CD4-positive, alpha-beta T cell (primary cell): ENCODE data around the gene NXF3. TPM values are rescaled to one million over a fixed set of nuclear protein-coding genes. Genes with fewer than 3 reads are reported as not detected.

ENCODE experiments used
- ATAC-seq: fragments of 200-7000 bp; cut with Tn5 transposase; one replicate; pipeline ENCODE4 v1.10.0; 2022; ENCODE audit warnings: mild to moderate bottlenecking; ENCODE audit not compliant: poor library complexity
- CTCF ChIA-PET: fragments of 350-600 bp; sonication (Branson Sonifier 250); formaldehyde crosslinking; loops from one replicate; lab custom pipeline; 2021; ENCODE audit warnings: antibody characterized with exemption, inconsistent platforms; lab: Charles Lee
- POLR2A ChIA-PET: fragments of 350-600 bp; sonication (Branson Sonifier 250); formaldehyde crosslinking; loops from one replicate; lab custom pipeline; 2021; ENCODE audit warnings: antibody characterized with exemption, inconsistent platforms; lab: Charles Lee
- DNase-seq, 14 experiments: peaks; one replicate each; pipeline ENCODE4 v3.0.0-alpha.2; 2013 to 2020; ENCODE audit warnings: mixed read lengths in 2 of 14
- H3K27ac ChIP-seq, 2 donors: one replicate each; pipeline versions ENCODE4 v1.5.1 to v1.7.0; 2013; ENCODE audit warnings: low read length in 2 of 2, low read depth in 1 of 2, mild to moderate bottlenecking in 1 of 2
- H3K27me3 ChIP-seq, 2 experiments: 1 replicate in 1 of 2; 2 replicates in 1 of 2; pipeline versions ENCODE4 v1.6.1 to v1.7.0; 2013; ENCODE audit warnings: low read length in 2 of 2, control low read depth in 1 of 2, mild to moderate bottlenecking in 1 of 2, moderate library complexity in 1 of 2; ENCODE audit not compliant: insufficient read depth in 2 of 2, control insufficient read depth in 1 of 2
- H3K36me3 ChIP-seq: one replicate; pipeline ENCODE4 v1.6.1; 2013; ENCODE audit warnings: low read length, control low read depth; ENCODE audit not compliant: insufficient read depth
- H3K4me1 ChIP-seq: one replicate; pipeline ENCODE4 v1.6.1; 2013; ENCODE audit warnings: low read length, control low read depth; ENCODE audit not compliant: insufficient read depth
- H3K4me3 ChIP-seq: one replicate; pipeline ENCODE4 v1.5.1; 2013; ENCODE audit warnings: mild to moderate bottlenecking, low read length, moderate library complexity
- H3K9me3 ChIP-seq, 2 experiments: 1 replicate in 1 of 2; 2 replicates in 1 of 2; pipeline versions ENCODE4 v1.6.1 to v1.7.0; 2013; ENCODE audit warnings: low read length in 2 of 2, mild to moderate bottlenecking in 2 of 2, control low read depth in 1 of 2, moderate library complexity in 1 of 2; ENCODE audit not compliant: control insufficient read depth in 1 of 2, insufficient read depth in 1 of 2
- H3K27ac Mint-ChIP-seq: one replicate; pipeline ENCODE4 v1.8.0; 2020; ENCODE audit warnings: mixed read lengths
- H3K27me3 Mint-ChIP-seq: one replicate; pipeline ENCODE4 v1.8.0; 2021; ENCODE audit warnings: mixed read lengths
- H3K36me3 Mint-ChIP-seq: one replicate; pipeline ENCODE4 v1.8.0; 2021; ENCODE audit warnings: low read depth, mixed read lengths
- H3K4me1 Mint-ChIP-seq: one replicate; pipeline ENCODE4 v1.8.0; 2021; ENCODE audit warnings: low read depth, mixed read lengths
- H3K4me3 Mint-ChIP-seq: one replicate; pipeline ENCODE4 v1.8.0; 2020; ENCODE audit warnings: mild to moderate bottlenecking, mixed read lengths
- H3K9me3 Mint-ChIP-seq: one replicate; pipeline ENCODE4 v1.8.0; 2020; ENCODE audit warnings: mixed read lengths
- intact Hi-C, 2 experiments: fragments of 100-400 bp; cut with DNase I in 1 of 2; cut with micrococcal nuclease in 1 of 2; formaldehyde crosslinking; loops; one replicate each; pipeline versions ENCODE4 v1.15.1 to v1.9.0; 2023 to 2025; cut with DNase I, micrococcal nuclease
- total RNA-seq, 174 experiments: library from RNA in 2 of 174; stranded (reverse) in 2 of 174; gene quantifications; one replicate each; pipeline ENCODE4 v1.2.3 and lab custom pipeline; 2021 to 2026
- TF ChIP-seq, protein P1 (sequence below): fragments of 200-600 bp; IDR thresholded peaks from one replicate; pipeline ENCODE4 v1.8.0; 2022; ENCODE audit warnings: antibody characterized with exemption, mild to moderate bottlenecking

NXF3 gene
- total RNA-seq, 2 experiments from 2014 or later, result not detected

DNA sequence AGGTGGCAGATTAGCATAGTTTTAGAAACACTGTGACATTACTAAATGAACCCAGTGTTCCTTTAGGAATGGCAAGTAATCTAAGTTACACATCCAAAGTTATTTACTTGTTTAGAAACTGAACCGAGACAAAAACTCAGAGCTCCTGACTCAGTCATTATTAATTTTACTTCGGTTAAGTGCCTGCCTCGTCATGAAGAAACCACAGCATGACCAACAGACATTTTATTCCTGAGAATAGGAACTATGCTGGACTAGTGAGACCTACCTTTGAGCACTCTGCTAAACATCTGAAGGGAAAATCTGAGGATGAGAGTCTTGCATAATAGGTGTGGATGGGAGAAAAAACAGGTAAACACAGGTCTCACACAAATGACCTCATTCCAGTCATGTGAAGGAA is 31.5 kb downstream of the NXF3 start:
- TF ChIP-seq, protein P1, sequence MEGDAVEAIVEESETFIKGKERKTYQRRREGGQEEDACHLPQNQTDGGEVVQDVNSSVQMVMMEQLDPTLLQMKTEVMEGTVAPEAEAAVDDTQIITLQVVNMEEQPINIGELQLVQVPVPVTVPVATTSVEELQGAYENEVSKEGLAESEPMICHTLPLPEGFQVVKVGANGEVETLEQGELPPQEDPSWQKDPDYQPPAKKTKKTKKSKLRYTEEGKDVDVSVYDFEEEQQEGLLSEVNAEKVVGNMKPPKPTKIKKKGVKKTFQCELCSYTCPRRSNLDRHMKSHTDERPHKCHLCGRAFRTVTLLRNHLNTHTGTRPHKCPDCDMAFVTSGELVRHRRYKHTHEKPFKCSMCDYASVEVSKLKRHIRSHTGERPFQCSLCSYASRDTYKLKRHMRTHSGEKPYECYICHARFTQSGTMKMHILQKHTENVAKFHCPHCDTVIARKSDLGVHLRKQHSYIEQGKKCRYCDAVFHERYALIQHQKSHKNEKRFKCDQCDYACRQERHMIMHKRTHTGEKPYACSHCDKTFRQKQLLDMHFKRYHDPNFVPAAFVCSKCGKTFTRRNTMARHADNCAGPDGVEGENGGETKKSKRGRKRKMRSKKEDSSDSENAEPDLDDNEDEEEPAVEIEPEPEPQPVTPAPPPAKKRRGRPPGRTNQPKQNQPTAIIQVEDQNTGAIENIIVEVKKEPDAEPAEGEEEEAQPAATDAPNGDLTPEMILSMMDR, result no peak
- intact Hi-C loops, result no loop called here
- Histone ChIP-seq H3K9me3 (no peaks in the 10 kb centered on the region), H3K4me3 (no peak overlapping the region), H3K36me3 (no peaks in the 10 kb centered on the region), H3K4me1 (no peaks in the 10 kb centered on the region), H3K27ac (no peak overlapping the region), H3K27me3 (no peaks in the 10 kb centered on the region)
- Mint-ChIP-seq H3K27ac (no peak overlapping the region), H3K4me3 (no peak overlapping the region), H3K36me3 (no peaks in the 10 kb centered on the region), H3K9me3 (no peaks in the 10 kb centered on the region), H3K27me3 (peaks cover 38% of the 10 kb centered on the region), H3K4me1 (no peaks in the 10 kb centered on the region)
- DNase-seq (no peak), ATAC-seq (no peak)
- POLR2A ChIA-PET, result no interaction called here
- CTCF ChIA-PET, result no interaction called here

DNA sequence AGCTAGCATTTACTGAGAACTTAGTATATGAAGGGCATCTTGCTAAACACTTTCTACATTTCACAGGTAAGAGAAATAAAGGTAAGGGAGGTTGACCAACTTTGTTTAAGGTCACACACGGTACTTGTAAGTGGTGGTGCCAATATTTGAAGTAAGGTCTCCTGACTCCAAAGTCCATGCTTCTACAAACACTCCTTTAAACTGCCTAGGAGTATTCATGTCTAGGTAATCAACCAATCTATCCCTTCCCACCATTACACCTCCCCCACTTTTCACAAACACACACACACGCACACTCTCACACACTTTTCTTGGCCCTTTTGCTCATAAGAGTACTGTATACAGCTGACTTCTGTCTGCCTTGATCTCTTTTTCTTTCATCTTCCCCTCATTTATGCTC is 36.0 kb downstream of the NXF3 start:
- ATAC-seq, result no peak
- no peak overlapping the region for H3K4me3 ChIP-seq
- no peaks in the 10 kb centered on the region for H3K9me3 Mint-ChIP-seq
- H3K27me3 Mint-ChIP-seq, result peaks cover 36% of the 10 kb centered on the region
- H3K9me3 ChIP-seq, result no peaks in the 10 kb centered on the region
- no peaks in the 10 kb centered on the region for H3K36me3 ChIP-seq
- H3K36me3 Mint-ChIP-seq, result no peaks in the 10 kb centered on the region
- no peaks in the 10 kb centered on the region for H3K4me1 Mint-ChIP-seq
- TF ChIP-seq, protein P1, result no peak
- H3K27me3 ChIP-seq, result no peaks in the 10 kb centered on the region
- no peak overlapping the region for H3K27ac Mint-ChIP-seq
- H3K27ac ChIP-seq, result no peak overlapping the region
- no peak overlapping the region for H3K4me3 Mint-ChIP-seq
- intact Hi-C loops, result no loop called here
- no peaks in the 10 kb centered on the region for H3K4me1 ChIP-seq
- POLR2A ChIA-PET, result no interaction called here
- DNase-seq, result no peak
- CTCF ChIA-PET, result no interaction called here

DNA sequence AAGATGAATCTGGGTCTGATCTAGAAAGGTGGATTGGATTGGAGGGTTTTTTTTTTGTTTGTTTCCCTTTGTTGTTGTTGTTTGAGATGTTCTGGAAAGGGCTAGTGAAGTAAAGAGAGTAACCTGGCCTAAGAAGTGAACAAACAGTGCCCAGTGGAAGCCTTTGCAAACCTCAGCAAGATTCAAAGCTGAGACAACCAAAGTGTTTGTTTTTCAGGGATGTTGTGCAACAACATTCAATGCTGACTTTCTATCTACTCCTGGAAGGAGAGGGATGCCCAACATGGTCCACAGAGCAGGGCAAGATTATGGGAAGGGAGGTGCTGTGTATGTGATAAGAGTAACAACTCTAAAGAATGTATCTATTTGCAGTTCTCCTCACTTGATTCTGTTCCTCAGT is 40.3 kb downstream of the NXF3 start:
- intact Hi-C loops, result no loop called here
- TF ChIP-seq, protein P1, result no peak
- no peaks in the 10 kb centered on the region for H3K36me3 ChIP-seq
- H3K9me3 ChIP-seq, result no peaks in the 10 kb centered on the region
- no peak for ATAC-seq
- no peaks in the 10 kb centered on the region for H3K4me1 ChIP-seq
- no peak overlapping the region for H3K4me3 ChIP-seq
- H3K4me3 Mint-ChIP-seq, result no peak overlapping the region
- no peak for DNase-seq
- peaks cover 37% of the 10 kb centered on the region for H3K27me3 Mint-ChIP-seq
- CTCF ChIA-PET, result no interaction called here
- H3K27me3 ChIP-seq, result peaks cover 0 to 5% of the 10 kb centered on the region in 2 experiments
- H3K9me3 Mint-ChIP-seq, result no peaks in the 10 kb centered on the region
- H3K27ac ChIP-seq, result no peak overlapping the region
- H3K27ac Mint-ChIP-seq, result no peak overlapping the region
- no peaks in the 10 kb centered on the region for H3K36me3 Mint-ChIP-seq
- POLR2A ChIA-PET, result no interaction called here
- H3K4me1 Mint-ChIP-seq, result no peaks in the 10 kb centered on the region
